ENCODE measurements around the gene RIPOR3.

DNA sequence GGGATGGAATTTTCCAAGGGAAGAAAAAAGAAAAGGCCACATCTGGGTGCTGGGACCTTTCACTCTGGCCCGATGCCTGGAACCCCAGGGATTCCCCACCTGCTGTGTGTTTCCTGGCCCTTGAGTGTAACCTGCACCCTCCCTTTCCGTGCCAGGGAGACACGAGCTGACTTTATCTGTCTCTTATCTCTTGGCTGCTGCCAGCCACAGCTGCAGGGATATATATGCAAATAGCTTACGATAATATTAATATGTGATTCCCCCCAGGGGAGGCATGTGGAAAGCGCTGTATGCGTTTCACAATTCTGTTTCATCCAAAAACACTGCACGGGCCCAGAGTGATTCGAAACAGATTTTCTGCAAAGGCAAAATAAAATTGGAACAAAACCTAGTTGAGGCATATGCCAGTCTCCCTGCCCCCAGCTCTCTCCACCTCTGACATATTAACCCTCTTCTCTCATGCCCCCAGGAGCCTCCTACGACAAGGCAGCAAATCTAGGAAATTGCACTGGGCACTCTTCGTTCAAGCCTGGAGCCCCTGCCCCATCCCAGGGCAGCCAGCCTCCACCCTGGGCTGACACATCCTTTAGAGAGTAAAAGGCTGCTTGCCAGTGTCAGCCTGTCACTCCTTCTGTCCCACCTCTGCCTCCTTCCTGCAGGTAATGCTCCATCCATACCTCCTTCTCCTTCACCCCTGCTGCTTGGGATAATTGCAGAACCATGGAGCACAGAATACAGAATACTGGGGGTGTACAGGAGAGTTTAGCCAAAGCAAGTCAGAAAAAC lies 1.3 kb downstream of the RIPOR3 start:
- TF ChIP-seq, protein P1, sequence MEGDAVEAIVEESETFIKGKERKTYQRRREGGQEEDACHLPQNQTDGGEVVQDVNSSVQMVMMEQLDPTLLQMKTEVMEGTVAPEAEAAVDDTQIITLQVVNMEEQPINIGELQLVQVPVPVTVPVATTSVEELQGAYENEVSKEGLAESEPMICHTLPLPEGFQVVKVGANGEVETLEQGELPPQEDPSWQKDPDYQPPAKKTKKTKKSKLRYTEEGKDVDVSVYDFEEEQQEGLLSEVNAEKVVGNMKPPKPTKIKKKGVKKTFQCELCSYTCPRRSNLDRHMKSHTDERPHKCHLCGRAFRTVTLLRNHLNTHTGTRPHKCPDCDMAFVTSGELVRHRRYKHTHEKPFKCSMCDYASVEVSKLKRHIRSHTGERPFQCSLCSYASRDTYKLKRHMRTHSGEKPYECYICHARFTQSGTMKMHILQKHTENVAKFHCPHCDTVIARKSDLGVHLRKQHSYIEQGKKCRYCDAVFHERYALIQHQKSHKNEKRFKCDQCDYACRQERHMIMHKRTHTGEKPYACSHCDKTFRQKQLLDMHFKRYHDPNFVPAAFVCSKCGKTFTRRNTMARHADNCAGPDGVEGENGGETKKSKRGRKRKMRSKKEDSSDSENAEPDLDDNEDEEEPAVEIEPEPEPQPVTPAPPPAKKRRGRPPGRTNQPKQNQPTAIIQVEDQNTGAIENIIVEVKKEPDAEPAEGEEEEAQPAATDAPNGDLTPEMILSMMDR (IDR thresholded peaks at IDR 0.05) = no peak
- no peak for TF ChIP-seq POLR2A (IDR thresholded peaks at IDR 0.05)
